HUES64 (cell line): ENCODE measurements around the gene TOGARAM1.

ENCODE experiments used
- H3K27ac ChIP-seq: 2 replicates; pipeline ENCODE4 v1.7.0; 2013; ENCODE audit warnings: low read depth, low read length, inconsistent platforms
- H3K27me3 ChIP-seq: 2 replicates; pipeline ENCODE4 v1.6.1; 2013; ENCODE audit warnings: mild to moderate bottlenecking, low read length; ENCODE audit not compliant: insufficient read depth
- H3K36me3 ChIP-seq: 2 replicates; pipeline ENCODE4 v1.6.1; 2013; ENCODE audit warnings: mild to moderate bottlenecking, low read length; ENCODE audit not compliant: insufficient read depth
- H3K4me1 ChIP-seq: 2 replicates; pipeline ENCODE4 v1.6.1; 2013; ENCODE audit warnings: mild to moderate bottlenecking, low read length, moderate library complexity; ENCODE audit not compliant: insufficient read depth
- H3K4me3 ChIP-seq: 2 replicates; pipeline ENCODE4 v1.5.1; 2013; ENCODE audit warnings: mild to moderate bottlenecking, low read length, moderate library complexity
- H3K9ac ChIP-seq: 2 replicates; pipeline ENCODE4 v1.6.1; 2013; ENCODE audit warnings: mild to moderate bottlenecking, low read depth, low read length
- H3K9me3 ChIP-seq: 2 replicates; pipeline ENCODE4 v1.6.1; 2013; ENCODE audit warnings: low read depth, low read length; ENCODE audit not compliant: insufficient read depth
- WGBS: fragments of 150-250, 120-280 bp; methylation state at CpG from one replicate; pipeline ENCODE4 v1.1.7; 2013; ENCODE audit warnings: missing lambda C conversion rate; 5-methylcytosine and 5-hydroxymethylcytosine counted together

The TOGARAM1 gene

DNA sequence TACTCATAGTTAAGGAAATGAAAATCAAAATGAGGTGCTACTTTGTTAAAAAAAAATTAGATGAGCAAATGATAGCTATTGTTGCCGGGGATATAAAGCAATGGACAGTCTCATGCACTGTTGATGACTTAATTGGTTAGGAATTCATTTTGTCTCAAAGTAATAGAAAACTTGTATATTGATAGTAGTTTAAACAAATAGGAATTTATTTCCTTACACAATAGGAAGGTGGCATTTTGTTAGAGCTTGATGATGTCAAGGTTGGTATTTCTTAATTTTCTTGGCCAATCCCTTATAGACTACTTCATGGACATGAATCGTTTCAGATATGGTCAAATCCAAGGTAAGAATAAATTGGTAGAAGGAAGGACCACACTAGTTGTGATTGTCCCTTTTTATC is 129.7 kb downstream of the TOGARAM1 start:
- Histone ChIP-seq H3K27ac (no peak overlapping the region), H3K9me3 (no peaks in the 10 kb centered on the region), H3K36me3 (peaks cover 23% of the 10 kb centered on the region), H3K4me1 (peaks cover 7% of the 10 kb centered on the region; the same call in 1 of the 2 replicates), H3K9ac (no peak overlapping the region), H3K4me3 (no peak overlapping the region), H3K27me3 (no peaks in the 10 kb centered on the region)
- 97% methylated on average over 2 of the region's 2 CpGs for WGBS

DNA sequence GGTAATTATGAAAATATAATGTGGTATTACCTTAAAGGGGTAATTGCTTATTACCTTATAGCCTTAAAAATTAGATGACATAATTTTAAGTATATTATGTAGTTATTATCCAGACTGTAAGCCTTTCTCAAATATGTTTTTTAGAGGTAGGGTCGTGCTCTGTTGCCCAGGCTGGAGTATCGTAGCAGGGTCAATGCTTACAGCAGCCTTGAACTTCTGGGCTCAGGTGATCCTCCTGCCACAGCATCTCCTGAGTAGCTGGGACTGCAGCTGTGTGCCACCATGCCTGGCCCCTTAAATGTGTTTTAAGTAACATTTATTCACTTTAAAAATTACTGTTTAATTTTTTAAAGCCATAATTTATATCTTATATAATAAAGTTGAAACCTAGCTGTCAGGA is 132.3 kb downstream of the TOGARAM1 start:
- no peaks in the 10 kb centered on the region for H3K27me3 ChIP-seq
- H3K9me3 ChIP-seq = no peaks in the 10 kb centered on the region
- no peak overlapping the region for H3K9ac ChIP-seq
- 93% methylated on average over 2 of the region's 2 CpGs for WGBS
- peaks cover 49% of the 10 kb centered on the region for H3K36me3 ChIP-seq
- H3K4me1 ChIP-seq = peaks cover 7% of the 10 kb centered on the region; the same call in 1 of the 2 replicates
- no peak overlapping the region for H3K27ac ChIP-seq
- H3K4me3 ChIP-seq = no peak overlapping the region

DNA sequence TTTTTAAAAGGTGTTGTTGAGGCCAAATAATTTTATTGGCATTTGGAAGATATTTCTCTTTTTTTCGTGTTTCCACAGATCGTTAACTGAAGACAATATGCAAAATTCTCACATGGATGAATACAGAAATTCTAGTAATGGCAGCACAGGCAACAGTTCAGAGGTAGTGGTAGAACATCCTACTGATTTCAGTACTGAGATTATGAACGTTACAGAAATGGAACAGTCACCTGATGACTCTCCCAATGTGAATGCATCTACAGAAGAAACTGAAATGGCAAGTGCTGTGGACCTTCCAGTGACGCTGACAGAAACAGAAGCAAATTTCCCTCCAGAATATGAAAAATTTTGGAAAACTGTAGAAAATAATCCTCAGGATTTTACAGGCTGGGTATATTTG is 133.2 kb downstream of the TOGARAM1 start:
- H3K27ac ChIP-seq = no peak overlapping the region
- WGBS = 100% methylated on average over 4 of the region's 4 CpGs
- H3K36me3 ChIP-seq = peaks cover 55% of the 10 kb centered on the region

DNA sequence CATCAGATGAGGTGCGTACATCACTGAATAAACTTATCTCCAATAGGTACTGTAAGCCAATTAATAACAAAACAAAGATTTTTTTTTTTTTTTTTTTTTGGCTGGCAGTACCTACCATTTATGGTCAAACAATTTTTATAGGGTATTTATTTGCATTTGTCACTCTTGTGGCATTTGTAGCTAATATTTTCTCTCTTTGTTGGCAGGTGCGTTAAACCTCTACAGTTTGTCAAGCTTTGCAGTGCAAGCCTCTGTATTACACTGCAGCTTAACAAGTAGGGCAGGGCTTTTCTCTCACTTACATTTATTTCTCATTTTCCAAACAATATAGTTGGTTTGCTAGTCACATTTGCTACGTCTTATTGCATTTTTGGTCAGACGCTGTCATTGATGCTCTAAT is 134.2 kb downstream of the TOGARAM1 start:
- no peak overlapping the region for H3K4me3 ChIP-seq
- 98% methylated on average over 4 of the region's 4 CpGs for WGBS
- H3K27me3 ChIP-seq = no peaks in the 10 kb centered on the region
- H3K4me1 ChIP-seq = no peaks in the 10 kb centered on the region
- H3K27ac ChIP-seq = no peak overlapping the region
- no peaks in the 10 kb centered on the region for H3K9me3 ChIP-seq
- H3K36me3 ChIP-seq = peaks cover 66% of the 10 kb centered on the region
- no peak overlapping the region for H3K9ac ChIP-seq

More for the DNA sequence above, 133.2 kb downstream of the TOGARAM1 start:
- Histone ChIP-seq H3K4me3 (no peak overlapping the region), H3K4me1 (no peaks in the 10 kb centered on the region), H3K9ac (no peak overlapping the region), H3K27me3 (no peaks in the 10 kb centered on the region), H3K9me3 (no peaks in the 10 kb centered on the region)

- H3K4me1 ChIP-seq = no peaks in the 10 kb centered on the region
- no peak overlapping the region for H3K27ac ChIP-seq
- peaks cover 97% of the 10 kb centered on the region for H3K36me3 ChIP-seq
- H3K9ac ChIP-seq = no peak overlapping the region
- H3K4me3 ChIP-seq = no peak overlapping the region
- no peaks in the 10 kb centered on the region for H3K27me3 ChIP-seq
- no peaks in the 10 kb centered on the region for H3K9me3 ChIP-seq
These were observed 141.8 kb downstream of the TOGARAM1 start for GRCh38 chr14:45103806-45104205.

DNA sequence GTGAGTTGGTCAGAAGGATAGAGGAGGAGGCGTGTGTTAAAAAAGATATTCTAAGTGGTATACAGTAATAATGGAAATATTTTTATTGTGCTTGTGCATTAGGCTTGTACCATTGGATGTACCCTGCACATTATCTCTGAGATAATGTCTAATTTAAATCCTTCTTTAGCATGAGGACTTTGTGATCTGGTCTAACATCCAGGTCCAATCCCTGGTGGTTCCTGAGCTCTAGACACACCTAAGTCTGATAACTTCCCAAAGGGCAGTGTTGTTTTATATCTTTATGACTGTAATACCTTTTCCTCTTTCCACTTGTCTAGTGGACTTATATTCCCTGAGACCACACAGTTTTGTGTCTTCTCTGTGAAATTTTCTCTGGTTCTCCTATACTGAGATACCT is 142.6 kb downstream of the TOGARAM1 start:
- WGBS = 95% methylated on average over 1 of the region's 1 CpG
- H3K27me3 ChIP-seq = no peaks in the 10 kb centered on the region
- H3K4me3 ChIP-seq = no peak overlapping the region
- H3K9ac ChIP-seq = no peak overlapping the region
- no peak overlapping the region for H3K27ac ChIP-seq
- peaks cover 99% of the 10 kb centered on the region for H3K36me3 ChIP-seq
- H3K4me1 ChIP-seq = no peaks in the 10 kb centered on the region
- no peaks in the 10 kb centered on the region for H3K9me3 ChIP-seq

- H3K9ac ChIP-seq = no peak overlapping the region
- no peaks in the 10 kb centered on the region for H3K4me1 ChIP-seq
- WGBS = 93% methylated on average over 6 of the region's 6 CpGs
- H3K36me3 ChIP-seq = peaks cover 100% of the 10 kb centered on the region
- no peaks in the 10 kb centered on the region for H3K9me3 ChIP-seq
- no peaks in the 10 kb centered on the region for H3K27me3 ChIP-seq
- H3K27ac ChIP-seq = no peak overlapping the region
- H3K4me3 ChIP-seq = no peak overlapping the region
These were observed 151.1 kb downstream of the TOGARAM1 start for GRCh38 chr14:45112896-45113781.

DNA sequence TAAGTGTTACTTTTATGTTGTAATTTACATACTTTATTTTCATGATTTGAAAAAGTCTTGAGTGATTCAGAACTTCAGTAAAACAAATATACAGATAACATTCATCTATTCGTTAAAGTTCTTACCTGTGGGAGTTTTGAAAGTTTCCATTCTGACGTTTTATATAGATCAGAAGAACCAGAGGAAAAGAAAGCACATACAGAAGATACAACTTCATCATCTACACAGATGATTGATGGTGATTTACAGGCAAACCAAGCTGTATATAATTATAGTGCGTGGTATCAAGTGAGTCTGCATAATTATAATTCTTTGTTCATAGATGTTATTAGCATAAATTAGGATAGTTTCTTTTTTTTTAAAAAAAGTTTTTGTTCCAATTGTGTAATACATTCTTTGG is 152.3 kb downstream of the TOGARAM1 start:
- no peaks in the 10 kb centered on the region for H3K4me1 ChIP-seq
- WGBS = 100% methylated on average over 1 of the region's 3 CpGs
- H3K4me3 ChIP-seq = no peak overlapping the region
- no peak overlapping the region for H3K27ac ChIP-seq
- H3K9ac ChIP-seq = no peak overlapping the region
- peaks cover 99% of the 10 kb centered on the region for H3K36me3 ChIP-seq
- no peaks in the 10 kb centered on the region for H3K9me3 ChIP-seq
- H3K27me3 ChIP-seq = no peaks in the 10 kb centered on the region

GRCh38 chr14:45118594-45118993 is 156.6 kb downstream of the TOGARAM1 start:
- Histone ChIP-seq H3K27ac (no peak overlapping the region), H3K9ac (no peak overlapping the region), H3K27me3 (no peaks in the 10 kb centered on the region), H3K4me3 (no peak overlapping the region), H3K4me1 (no peaks in the 10 kb centered on the region), H3K9me3 (no peaks in the 10 kb centered on the region), H3K36me3 (peaks cover 96% of the 10 kb centered on the region)
- 97% methylated on average over 6 of the region's 6 CpGs for WGBS

DNA sequence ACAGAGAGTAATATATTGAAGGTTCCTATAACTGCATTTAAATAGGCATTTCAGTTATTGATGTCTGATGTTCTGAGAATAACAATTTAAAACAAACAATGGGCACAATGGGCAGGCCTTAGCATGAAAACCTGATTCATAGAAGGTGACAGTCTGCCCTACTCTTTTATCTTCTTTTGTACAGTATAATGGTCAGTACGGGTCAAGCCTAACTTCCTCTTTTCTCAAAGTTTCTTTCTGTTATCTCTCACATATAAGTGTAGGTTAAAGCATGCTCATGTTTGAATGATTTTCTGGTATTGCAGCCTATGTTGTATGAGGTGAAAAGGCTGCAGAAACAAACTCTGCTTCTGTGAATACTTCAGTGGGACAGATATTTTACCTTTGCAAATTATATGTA is 158.1 kb downstream of the TOGARAM1 start:
- Histone ChIP-seq H3K9ac (no peak overlapping the region), H3K36me3 (peaks cover 95% of the 10 kb centered on the region), H3K9me3 (no peaks in the 10 kb centered on the region), H3K4me3 (no peak overlapping the region), H3K27ac (no peak overlapping the region), H3K4me1 (no peaks in the 10 kb centered on the region), H3K27me3 (no peaks in the 10 kb centered on the region)
- WGBS = no CpG with 5 or more reads among the region's 1 CpG

DNA sequence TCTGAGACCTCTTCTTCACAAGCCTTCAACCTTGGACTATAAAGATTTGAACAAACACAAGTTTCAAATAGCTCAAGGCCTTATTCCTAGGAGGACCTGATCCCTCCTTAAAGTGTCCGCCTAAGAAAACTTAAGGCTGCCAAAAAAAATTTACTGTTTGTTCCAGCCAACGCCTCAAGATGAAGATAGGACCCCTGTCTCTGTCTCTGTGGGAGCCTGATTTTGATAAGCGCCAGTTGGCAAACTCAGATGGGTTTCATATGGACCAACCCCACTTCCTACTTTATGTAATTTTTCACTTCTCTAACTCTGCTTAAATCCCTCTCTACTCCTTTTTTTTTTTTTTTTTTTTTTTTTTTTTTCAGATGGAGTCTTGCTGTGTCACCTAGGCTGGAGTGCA is 161.3 kb downstream of the TOGARAM1 start:
- Histone ChIP-seq H3K27me3 (no peaks in the 10 kb centered on the region), H3K36me3 (peaks cover 91% of the 10 kb centered on the region), H3K4me3 (no peak overlapping the region), H3K9ac (no peak overlapping the region), H3K4me1 (no peaks in the 10 kb centered on the region), H3K27ac (no peak overlapping the region), H3K9me3 (no peaks in the 10 kb centered on the region)
- 95% methylated on average over 3 of the region's 3 CpGs for WGBS
